Measurements from ENCODE around the gene AP4S1. TPM values are rescaled to one million over a fixed set of nuclear protein-coding genes. Genes with fewer than 3 reads are reported as not detected.

The AP4S1 gene
- total RNA-seq, 1 donor from 2014 or later, result 12.9 TPM

DNA sequence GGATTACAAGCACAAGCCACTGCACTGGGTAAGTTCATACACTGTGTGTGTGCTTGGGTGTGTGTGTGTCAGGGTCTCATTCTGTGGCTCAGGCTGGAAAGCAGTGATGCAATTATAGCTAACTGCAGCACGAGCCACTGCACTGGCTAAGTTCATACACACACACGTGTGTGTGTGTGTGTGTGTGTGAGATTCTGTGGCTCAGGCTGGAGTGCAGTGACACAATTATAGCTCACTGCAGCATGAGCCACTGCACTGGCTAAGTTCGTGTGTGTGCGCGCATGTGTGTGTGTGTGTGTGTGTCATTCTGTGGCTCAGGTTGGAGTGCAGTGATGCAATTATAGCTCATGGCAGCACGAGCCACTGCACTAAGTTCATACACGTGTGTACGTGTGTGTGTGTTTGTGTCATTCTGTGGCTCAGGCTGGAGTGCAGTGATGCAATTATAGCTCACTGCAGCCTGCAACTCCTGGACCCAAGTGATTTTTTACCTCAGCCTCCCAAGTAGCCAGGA, 96.7 kb downstream of the AP4S1 start:
- Mint-ChIP-seq H3K9me3 (ENCODE audit: low read depth) (no peaks in the 10 kb centered on the region), H3K4me1 (ENCODE audit: low read depth) (no peaks in the 10 kb centered on the region), H3K36me3 (ENCODE audit: insufficient read depth) (peaks cover 16% of the 10 kb centered on the region), H3K27ac (no peak overlapping the region), H3K4me3 (ENCODE audit: low read depth) (no peak overlapping the region), H3K27me3 (no peaks in the 10 kb centered on the region)
- DNase-seq (ENCODE audit: low spot score, unreplicated experiment), result no peak
- TF ChIP-seq CTCF (IDR thresholded peaks at IDR 0.05; ENCODE audit: unreplicated experiment), result no peak

DNA sequence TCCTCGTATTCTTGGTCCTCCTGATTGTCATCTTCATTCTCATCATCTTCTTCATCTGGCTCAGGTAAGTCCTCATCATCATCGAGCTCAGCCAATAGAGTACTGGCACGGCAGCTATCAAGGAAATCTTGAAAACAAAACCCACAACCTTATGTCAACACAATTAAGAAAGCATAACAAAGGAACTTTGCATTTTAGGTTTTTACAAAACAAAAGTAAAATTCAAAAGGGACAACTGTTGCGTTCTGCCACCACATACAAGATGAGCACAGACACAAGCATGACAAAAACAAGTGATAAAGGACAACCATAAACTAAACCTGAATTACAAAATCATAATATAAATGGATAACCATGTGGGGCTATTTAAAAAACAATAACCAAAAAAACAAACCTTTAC, 97.5 kb downstream of the AP4S1 start:
- Mint-ChIP-seq H3K27me3 (no peaks in the 10 kb centered on the region), H3K27ac (no peak overlapping the region), H3K4me3 (ENCODE audit: low read depth) (no peak overlapping the region), H3K4me1 (ENCODE audit: low read depth) (peaks cover 6% of the 10 kb centered on the region), H3K36me3 (ENCODE audit: insufficient read depth) (peaks cover 18% of the 10 kb centered on the region), H3K9me3 (ENCODE audit: low read depth) (no peaks in the 10 kb centered on the region)
- no peak for DNase-seq (ENCODE audit: low spot score, unreplicated experiment)
- no peak for TF ChIP-seq CTCF (IDR thresholded peaks at IDR 0.05; ENCODE audit: unreplicated experiment)

GRCh38 chr14:31124197-31124596, 98.7 kb downstream of the AP4S1 start:
- no peaks in the 10 kb centered on the region for H3K27me3 Mint-ChIP-seq
- H3K4me1 Mint-ChIP-seq (ENCODE audit: low read depth), result peaks cover 10% of the 10 kb centered on the region
- H3K4me3 Mint-ChIP-seq (ENCODE audit: low read depth), result no peak overlapping the region
- no peaks in the 10 kb centered on the region for H3K9me3 Mint-ChIP-seq (ENCODE audit: low read depth)
- H3K36me3 Mint-ChIP-seq (ENCODE audit: insufficient read depth), result peaks cover 21% of the 10 kb centered on the region
- no peak for DNase-seq (ENCODE audit: low spot score, unreplicated experiment)
- no peak for TF ChIP-seq CTCF (IDR thresholded peaks at IDR 0.05; ENCODE audit: unreplicated experiment)
- peak overlapping the region; percentile 19 for H3K27ac Mint-ChIP-seq

DNA sequence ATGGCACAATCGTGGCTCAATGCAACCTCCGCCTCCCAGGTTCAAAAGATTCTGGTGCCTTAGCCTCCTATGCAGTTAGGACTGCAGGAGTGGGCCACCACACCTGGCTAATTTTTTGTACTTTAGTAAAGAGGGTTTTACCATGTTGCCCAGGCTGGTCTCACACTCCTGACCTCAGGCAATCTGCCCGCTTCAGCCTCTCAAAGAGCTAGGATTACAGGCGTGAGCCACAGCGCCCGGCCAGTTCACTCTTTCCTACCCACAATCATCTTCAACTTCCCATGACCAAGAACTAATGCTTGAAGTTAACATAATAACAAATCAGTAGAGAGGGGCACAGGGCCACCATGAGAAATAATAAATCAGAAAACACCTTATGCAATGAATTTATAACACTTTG, 99.8 kb downstream of the AP4S1 start:
- no peak for TF ChIP-seq CTCF (IDR thresholded peaks at IDR 0.05; ENCODE audit: unreplicated experiment)
- no peak for DNase-seq (ENCODE audit: low spot score, unreplicated experiment)
- H3K36me3 Mint-ChIP-seq (ENCODE audit: insufficient read depth), result peaks cover 20% of the 10 kb centered on the region
- H3K27ac Mint-ChIP-seq, result peak overlapping the region; percentile 67
- peaks cover 10% of the 10 kb centered on the region for H3K4me1 Mint-ChIP-seq (ENCODE audit: low read depth)
- H3K9me3 Mint-ChIP-seq (ENCODE audit: low read depth), result no peaks in the 10 kb centered on the region
- H3K27me3 Mint-ChIP-seq, result no peaks in the 10 kb centered on the region
- H3K4me3 Mint-ChIP-seq (ENCODE audit: low read depth), result no peak overlapping the region

DNA sequence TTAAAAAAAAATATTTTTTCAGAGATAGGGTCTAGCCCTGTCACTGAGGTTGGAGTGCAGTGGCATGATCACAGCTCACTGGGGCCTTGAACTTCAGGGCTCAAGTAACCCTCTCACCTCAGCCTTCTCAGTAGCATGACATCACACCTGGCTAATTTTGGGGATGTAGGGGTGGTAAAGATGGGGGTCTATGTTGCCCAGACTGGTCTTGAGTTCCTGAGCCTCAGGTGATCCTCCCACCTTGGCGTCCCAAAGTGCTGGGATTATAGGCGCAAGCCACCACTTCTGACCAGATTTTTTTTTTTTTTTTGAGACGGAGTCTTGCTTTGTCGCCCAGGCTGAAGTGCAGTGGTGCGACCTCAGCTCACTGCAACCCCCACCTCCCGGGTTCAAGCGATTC, 101.2 kb downstream of the AP4S1 start:
- no peak for TF ChIP-seq CTCF (IDR thresholded peaks at IDR 0.05; ENCODE audit: unreplicated experiment)
- H3K36me3 Mint-ChIP-seq (ENCODE audit: insufficient read depth), result peaks cover 20% of the 10 kb centered on the region
- H3K4me1 Mint-ChIP-seq (ENCODE audit: low read depth), result peaks cover 10% of the 10 kb centered on the region
- no peaks in the 10 kb centered on the region for H3K27me3 Mint-ChIP-seq
- H3K4me3 Mint-ChIP-seq (ENCODE audit: low read depth), result no peak overlapping the region
- H3K9me3 Mint-ChIP-seq (ENCODE audit: low read depth), result no peaks in the 10 kb centered on the region
- DNase-seq (ENCODE audit: low spot score, unreplicated experiment), result no peak
- H3K27ac Mint-ChIP-seq, result no peak overlapping the region

Measured in progenitor cell of endocrine pancreas (in vitro differentiated cells).